ENCODE results near the gene SYT8. TPM values are rescaled to one million over a fixed set of nuclear protein-coding genes. Genes with fewer than 3 reads are reported as not detected.
A peak's percentile ranks its signal among the peaks of the same experiment; 100 is the strongest.
"Not testable (repeated sequence)": the region's sequence is repeated elsewhere in the genome, so short reads cannot be mapped to it uniquely, and the experiment has no call there.

The SYT8 gene

GRCh38 chr11:1882265-1883238, 47.8 kb downstream of the SYT8 start:
- H3K36me3 ChIP-seq (ENCODE audit: insufficient read depth, low read length) = peaks cover 79% of the 10 kb centered on the region
- H3K9me3 ChIP-seq (replicated peaks; ENCODE audit: low read length) = no peaks in the 10 kb centered on the region
- H3K27me3 ChIP-seq (ENCODE audit: control insufficient read depth, insufficient read depth, low read length) = no peaks in the 10 kb centered on the region
- H3K4me1 ChIP-seq (ENCODE audit: control insufficient read depth, insufficient read depth, low read length) = peaks cover 46% of the 10 kb centered on the region
- no peak overlapping the region for H3K4me2 ChIP-seq (ENCODE audit: low read length)
- peak overlapping the region; percentile 46 for H3K9ac ChIP-seq (ENCODE audit: low read depth, low read length)
- H3K4me3 ChIP-seq (ENCODE audit: low read length) = no peak overlapping the region

GRCh38 chr11:1883346-1884302, 48.8 kb downstream of the SYT8 start:
- Histone ChIP-seq H3K4me3 (ENCODE audit: low read length) (no peak overlapping the region), H3K9me3 (replicated peaks; ENCODE audit: low read length) (no peaks in the 10 kb centered on the region), H3K4me2 (ENCODE audit: low read length) (no peak overlapping the region), H3K9ac (ENCODE audit: low read depth, low read length) (no peak overlapping the region), H3K27me3 (ENCODE audit: control insufficient read depth, insufficient read depth, low read length) (no peaks in the 10 kb centered on the region), H3K36me3 (ENCODE audit: insufficient read depth, low read length) (peaks cover 90% of the 10 kb centered on the region), H3K4me1 (ENCODE audit: control insufficient read depth, insufficient read depth, low read length) (peaks cover 45% of the 10 kb centered on the region)

GRCh38 chr11:1884303-1884700, 49.5 kb downstream of the SYT8 start:
- Histone ChIP-seq H3K36me3 (ENCODE audit: insufficient read depth, low read length) (peaks cover 95% of the 10 kb centered on the region), H3K9ac (ENCODE audit: low read depth, low read length) (no peak overlapping the region), H3K4me1 (ENCODE audit: control insufficient read depth, insufficient read depth, low read length) (peaks cover 48% of the 10 kb centered on the region), H3K9me3 (replicated peaks; ENCODE audit: low read length) (no peaks in the 10 kb centered on the region), H3K4me2 (ENCODE audit: low read length) (no peak overlapping the region), H3K27me3 (ENCODE audit: control insufficient read depth, insufficient read depth, low read length) (no peaks in the 10 kb centered on the region), H3K4me3 (ENCODE audit: low read length) (no peak overlapping the region)

- H3K4me1 ChIP-seq (ENCODE audit: control insufficient read depth, insufficient read depth, low read length) = peaks cover 42% of the 10 kb centered on the region
- not testable (repeated sequence) for H3K9ac ChIP-seq (ENCODE audit: low read depth, low read length); H3K9me3 ChIP-seq (replicated peaks; ENCODE audit: low read length); H3K4me3 ChIP-seq (ENCODE audit: low read length); H3K4me2 ChIP-seq (ENCODE audit: low read length); H3K27me3 ChIP-seq (ENCODE audit: control insufficient read depth, insufficient read depth, low read length)
- peaks cover 96% of the 10 kb centered on the region for H3K36me3 ChIP-seq (ENCODE audit: insufficient read depth, low read length)
Measured at GRCh38 chr11:1886551-1886950, 51.8 kb downstream of the SYT8 start.

Small RNA genes lying within 50 kb of the gene (small RNA-seq; reads per million reads assigned to genes)
- gene AC051649.1 (not detected), gene MIR4298 (not detected)
